Tibial artery (tissue), 4 donors: ENCODE results near the gene HOXB3.
A peak's percentile ranks its signal among the peaks of the same experiment; 100 is the strongest.

Experiments
- DNase-seq, 2 donors: peaks; one replicate each; pipeline ENCODE4 v3.0.0-alpha.2; 2019
- H3K27ac ChIP-seq, 2 donors: fragments of 200-600 bp; sonication (generic) in 1 of 2; 1 replicate in 1 of 2; 2 replicates in 1 of 2; pipeline ENCODE4 v1.5.1; 2018 to 2019; ENCODE audit warnings: mild to moderate bottlenecking in 1 of 2
- H3K27me3 ChIP-seq, 2 donors: fragments of 200-600 bp; sonication (generic) in 1 of 2; one replicate each; pipeline versions ENCODE4 v1.5.1 to v1.6.0; 2016 to 2019
- H3K36me3 ChIP-seq, 3 donors: fragments of 200-600 bp; sonication (generic) in 2 of 3; one replicate each; pipeline ENCODE4 v1.5.1; 2016 to 2019; ENCODE audit warnings: mild to moderate bottlenecking in 2 of 3
- H3K4me1 ChIP-seq, 4 donors: fragments of 200-600 bp; sonication (generic) in 2 of 4; 1 replicate in 3 of 4; 2 replicates in 1 of 4; pipeline ENCODE4 v1.5.1; 2016 to 2019
- H3K4me3 ChIP-seq, 2 donors: fragments of 200-600 bp; sonication (generic) in 1 of 2; 1 replicate in 1 of 2; 2 replicates in 1 of 2; pipeline ENCODE4 v1.5.1; 2018 to 2019; ENCODE audit warnings: mild to moderate bottlenecking in 2 of 2
- H3K9me3 ChIP-seq, 3 donors: fragments of 200-600 bp; sonication (generic) in 1 of 3; one replicate each; pipeline ENCODE4 v1.5.1; 2016 to 2019
- CTCF ChIP-seq, 2 experiments: fragments of 200-600 bp in 1 of 2; fragments of 450-650 bp in 1 of 2; IDR thresholded peaks; one replicate each; pipeline ENCODE4 v1.5.1; 2017 to 2019; ENCODE audit warnings: antibody characterized with exemption in 2 of 2, mild to moderate bottlenecking in 1 of 2, moderate library complexity in 1 of 2
- intact Hi-C: fragments of 100-400 bp; cut with DNase I; formaldehyde crosslinking; loops from one replicate; pipeline ENCODE4 v1.15.0; 2023; ENCODE audit warnings: low total_unique reads

HOXB3 gene

DNA sequence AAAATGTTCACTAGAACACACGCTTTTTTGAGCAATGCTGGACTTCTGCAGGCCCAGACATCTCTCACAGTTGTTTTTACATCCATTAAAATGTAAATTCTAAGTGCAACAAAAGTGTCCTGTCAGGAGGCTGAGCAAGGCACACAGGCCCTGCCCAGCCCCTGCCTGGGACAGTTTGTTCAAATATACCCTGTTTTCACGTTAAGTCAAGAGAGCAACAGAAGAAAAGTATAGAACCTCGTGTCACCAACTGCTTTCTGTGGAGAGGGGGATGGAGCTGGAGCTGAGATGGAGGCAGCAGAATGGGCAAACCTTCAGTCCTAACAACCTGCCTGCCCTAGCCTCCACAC, 40.8 kb downstream of the HOXB3 start:
- Histone ChIP-seq H3K27me3 (no peaks in the 10 kb centered on the region), H3K4me3 (no peak overlapping the region), H3K4me1 (peaks cover 0 to 41% (median 25%) of the 10 kb centered on the region in 4 donors), H3K36me3 (no peaks in the 10 kb centered on the region), H3K27ac (no peak overlapping the region), H3K9me3 (no peaks in the 10 kb centered on the region)
- no peak for DNase-seq
- TF ChIP-seq CTCF (IDR thresholded peaks at IDR 0.05) = no peak
- intact Hi-C loops = no loop called here

- no peak for DNase-seq
- Histone ChIP-seq H3K9me3 (no peaks in the 10 kb centered on the region), H3K27me3 (no peaks in the 10 kb centered on the region), H3K4me1 (peaks cover 0 to 37% (median 26%) of the 10 kb centered on the region in 4 donors), H3K27ac (peak overlapping the region in 1 of 2 donors; percentile 95), H3K36me3 (no peaks in the 10 kb centered on the region), H3K4me3 (peak overlapping the region in 1 of 2 donors; percentile 49)
- no peak for TF ChIP-seq CTCF (IDR thresholded peaks at IDR 0.05)
- intact Hi-C loops = no loop called here
These were observed 41.3 kb downstream of the HOXB3 start for GRCh38 chr17:48548523-48549280.

- peaks cover 0 to 36% (median 28%) of the 10 kb centered on the region in 4 donors for H3K4me1 ChIP-seq
- no peaks in the 10 kb centered on the region for H3K9me3 ChIP-seq
- no peaks in the 10 kb centered on the region for H3K36me3 ChIP-seq
- no peak for DNase-seq
- peak overlapping the region; percentile 30 to 49 for H3K4me3 ChIP-seq
- H3K27ac ChIP-seq = peak overlapping the region in 1 of 2 donors; percentile 95
- intact Hi-C loops = no loop called here
- no peak for TF ChIP-seq CTCF (IDR thresholded peaks at IDR 0.05)
- peaks cover 0 to 5% of the 10 kb centered on the region in 2 donors for H3K27me3 ChIP-seq
These were observed 42.1 kb downstream of the HOXB3 start for GRCh38 chr17:48547808-48548522.

DNA sequence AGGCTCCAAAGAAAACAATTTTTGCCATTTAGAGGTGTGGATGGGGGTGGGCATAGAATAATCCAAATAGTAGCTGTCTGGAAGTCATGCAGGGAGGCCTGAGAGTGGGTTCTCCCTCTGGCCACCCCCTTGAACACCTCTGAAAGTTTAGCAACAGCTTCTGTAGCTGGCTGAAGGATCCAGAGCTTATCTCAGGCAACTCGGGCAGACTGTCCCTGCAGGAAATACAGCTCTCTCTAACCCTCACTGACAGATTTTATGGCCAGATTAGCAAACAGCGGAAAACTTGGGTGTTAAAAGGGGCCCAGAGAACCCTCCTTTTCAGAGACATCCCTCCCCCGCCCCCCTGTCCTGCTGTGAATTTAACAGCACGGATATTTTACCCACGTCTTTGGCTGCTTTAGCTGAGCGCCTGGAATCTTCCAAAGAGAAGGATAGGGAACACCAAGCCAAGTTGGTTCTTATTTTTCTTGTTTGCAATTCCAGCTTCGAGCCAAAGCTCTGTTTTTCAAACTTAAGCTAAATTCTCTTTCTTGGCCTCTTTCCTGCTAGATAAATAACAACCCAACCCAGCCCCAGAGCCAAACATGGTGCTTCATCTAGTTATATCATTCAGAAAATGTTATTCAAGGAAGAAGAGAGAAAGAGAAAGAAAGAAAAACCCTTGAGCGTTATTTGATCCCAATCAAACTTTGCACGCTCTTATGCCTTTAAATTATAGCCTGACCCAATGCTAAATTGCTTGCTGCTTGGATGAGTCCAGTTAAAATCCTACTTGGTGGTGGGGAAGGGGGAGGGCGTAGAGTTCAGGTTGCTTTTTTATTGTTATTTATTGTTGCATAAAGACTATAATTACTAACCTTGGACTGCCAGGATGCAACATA, 42.9 kb downstream of the HOXB3 start:
- peak overlapping the region; percentile 41 to 95 for H3K27ac ChIP-seq
- DNase-seq = no peak
- H3K27me3 ChIP-seq = peaks cover 0 to 5% of the 10 kb centered on the region in 2 donors
- no peaks in the 10 kb centered on the region for H3K36me3 ChIP-seq
- H3K4me3 ChIP-seq = peak overlapping the region; percentile 30 to 49
- no peak for TF ChIP-seq CTCF (IDR thresholded peaks at IDR 0.05)
- no peaks in the 10 kb centered on the region for H3K9me3 ChIP-seq
- intact Hi-C loops = no loop called here
- H3K4me1 ChIP-seq = peaks cover 0 to 40% (median 26%) of the 10 kb centered on the region in 4 donors

DNA sequence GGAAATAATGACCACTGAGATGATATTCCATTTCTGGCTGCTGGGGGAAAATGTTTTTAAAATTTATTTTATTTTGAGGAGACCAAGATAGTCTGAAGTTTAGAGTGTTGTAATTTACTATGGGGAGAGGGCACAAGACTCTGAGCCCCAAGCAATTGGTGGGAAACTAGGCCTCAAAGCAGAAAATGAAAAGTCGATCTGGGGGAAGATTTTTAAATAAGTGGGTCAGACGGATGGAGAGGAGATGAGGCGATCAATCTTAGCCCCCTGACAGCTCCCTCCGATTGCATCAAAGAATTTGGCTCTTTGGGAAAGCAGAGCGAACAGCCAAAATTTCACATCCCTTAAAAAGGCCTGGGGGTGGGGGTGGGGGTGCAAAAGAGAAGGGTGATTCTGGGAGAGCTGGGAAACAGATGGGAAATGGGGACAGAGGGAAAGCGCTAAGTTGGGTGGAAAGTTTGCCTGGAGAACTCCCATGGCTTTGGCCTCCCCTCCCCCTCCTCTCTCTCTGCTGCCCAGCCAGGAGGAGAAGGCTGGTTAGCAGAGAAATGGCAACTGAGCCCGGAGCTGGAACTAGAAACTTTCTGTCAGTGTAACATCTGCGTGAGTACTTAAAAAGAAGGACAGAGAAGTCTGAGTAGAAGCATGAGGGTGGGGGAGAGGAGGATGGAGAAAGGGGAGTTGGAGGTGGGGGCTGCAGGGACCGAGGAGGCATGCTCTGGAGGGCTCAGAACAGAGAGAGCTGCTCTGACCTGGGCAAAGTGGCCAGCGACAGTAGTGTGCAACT, 43.7 kb downstream of the HOXB3 start:
- intact Hi-C loops = no loop called here
- Histone ChIP-seq H3K4me1 (peaks cover 0 to 40% (median 27%) of the 10 kb centered on the region in 4 donors), H3K27me3 (peaks cover 0 to 5% of the 10 kb centered on the region in 2 donors), H3K4me3 (peak overlapping the region; percentile 30 to 49), H3K36me3 (no peaks in the 10 kb centered on the region), H3K9me3 (no peaks in the 10 kb centered on the region), H3K27ac (peak overlapping the region; percentile 41 to 95)
- no peak for TF ChIP-seq CTCF (IDR thresholded peaks at IDR 0.05)
- no peak for DNase-seq
